ENCODE measurements around the gene AGRN.

The AGRN gene

DNA sequence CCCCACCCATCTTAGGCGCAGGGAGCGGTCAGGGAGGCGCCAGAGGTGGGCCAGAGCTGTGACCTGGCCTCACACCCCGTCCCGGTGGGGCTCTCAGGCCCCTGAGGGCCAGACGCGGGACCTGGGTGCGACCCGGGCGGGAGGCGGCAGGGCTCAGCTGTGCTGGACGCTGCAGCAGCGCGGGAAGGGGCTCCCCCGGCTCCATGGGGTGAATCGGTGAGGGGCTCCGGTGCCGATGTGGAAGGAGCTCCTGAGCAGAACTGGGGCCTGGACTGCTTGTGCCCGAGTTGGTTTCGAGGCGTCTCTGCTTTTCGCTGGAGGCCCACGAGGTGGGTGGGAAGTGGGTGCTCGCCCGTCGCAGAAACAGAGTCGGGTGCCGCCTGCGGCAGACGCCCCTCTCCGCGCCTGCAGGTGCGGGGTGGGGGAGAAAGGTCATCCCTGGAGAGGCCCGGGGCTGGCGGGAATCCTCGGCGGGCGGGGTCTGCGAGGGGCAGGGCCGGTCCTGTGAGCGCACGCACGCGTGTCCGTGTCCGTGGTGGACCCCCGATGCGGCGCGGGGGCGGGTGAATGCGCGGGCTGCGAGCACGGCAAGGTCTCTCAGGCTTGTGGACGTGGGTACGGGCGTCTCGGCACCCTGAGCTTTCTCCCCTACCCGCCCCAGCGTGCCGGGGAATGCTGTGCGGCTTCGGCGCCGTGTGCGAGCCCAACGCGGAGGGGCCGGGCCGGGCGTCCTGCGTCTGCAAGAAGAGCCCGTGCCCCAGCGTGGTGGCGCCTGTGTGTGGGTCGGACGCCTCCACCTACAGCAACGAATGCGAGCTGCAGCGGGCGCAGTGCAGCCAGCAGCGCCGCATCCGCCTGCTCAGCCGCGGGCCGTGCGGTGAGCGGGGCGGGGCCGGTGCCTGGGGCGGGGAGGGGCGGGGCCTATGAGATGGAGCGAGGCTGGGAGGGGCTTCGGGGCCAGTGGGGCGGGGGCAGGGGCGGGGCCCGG is 20.4 kb downstream of the AGRN start:
- DNase-seq, result peak; percentile 70

- no peak for DNase-seq
Measured at GRCh38 chr1:1041092-1041523, 21.2 kb downstream of the AGRN start.

GRCh38 chr1:1041873-1042272 is 22.0 kb downstream of the AGRN start:
- DNase-seq, result no peak

DNA sequence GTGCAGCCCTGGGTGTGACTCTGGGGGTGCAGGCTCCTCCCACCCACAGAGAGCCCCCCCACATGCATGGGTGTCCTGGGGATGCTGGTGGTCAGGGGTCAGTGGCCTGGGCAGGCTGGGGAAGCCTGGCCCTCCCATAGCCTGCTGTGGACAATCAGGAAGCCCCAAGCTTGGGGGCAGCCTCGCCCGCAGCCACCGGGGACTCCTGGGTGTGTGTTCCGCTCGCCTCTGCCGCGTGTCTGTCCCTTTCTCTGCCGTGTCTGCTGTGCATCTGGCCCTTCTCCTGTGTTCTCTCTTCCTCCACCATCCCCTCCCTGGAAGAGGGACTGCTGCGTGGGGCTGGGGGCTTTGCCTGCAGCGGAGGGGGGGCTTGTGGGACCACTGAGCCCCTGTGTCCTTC is 22.9 kb downstream of the AGRN start:
- no peak for DNase-seq

DNA sequence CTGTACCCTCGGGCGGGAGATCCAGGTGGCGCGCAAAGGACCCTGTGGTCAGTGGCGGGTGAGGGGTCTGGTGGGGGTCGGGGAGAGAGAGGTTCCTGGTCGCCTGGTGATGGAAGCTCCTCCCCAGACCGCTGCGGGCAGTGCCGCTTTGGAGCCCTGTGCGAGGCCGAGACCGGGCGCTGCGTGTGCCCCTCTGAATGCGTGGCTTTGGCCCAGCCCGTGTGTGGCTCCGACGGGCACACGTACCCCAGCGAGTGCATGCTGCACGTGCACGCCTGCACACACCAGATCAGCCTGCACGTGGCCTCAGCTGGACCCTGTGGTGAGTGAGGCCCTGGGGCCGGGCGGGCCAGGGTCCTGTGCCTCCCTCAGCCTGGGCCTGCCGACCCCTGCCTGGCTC is 23.5 kb downstream of the AGRN start:
- DNase-seq, result no peak

- no peak for DNase-seq
Measured at GRCh38 chr1:1043921-1044320, 24.0 kb downstream of the AGRN start.

DNA sequence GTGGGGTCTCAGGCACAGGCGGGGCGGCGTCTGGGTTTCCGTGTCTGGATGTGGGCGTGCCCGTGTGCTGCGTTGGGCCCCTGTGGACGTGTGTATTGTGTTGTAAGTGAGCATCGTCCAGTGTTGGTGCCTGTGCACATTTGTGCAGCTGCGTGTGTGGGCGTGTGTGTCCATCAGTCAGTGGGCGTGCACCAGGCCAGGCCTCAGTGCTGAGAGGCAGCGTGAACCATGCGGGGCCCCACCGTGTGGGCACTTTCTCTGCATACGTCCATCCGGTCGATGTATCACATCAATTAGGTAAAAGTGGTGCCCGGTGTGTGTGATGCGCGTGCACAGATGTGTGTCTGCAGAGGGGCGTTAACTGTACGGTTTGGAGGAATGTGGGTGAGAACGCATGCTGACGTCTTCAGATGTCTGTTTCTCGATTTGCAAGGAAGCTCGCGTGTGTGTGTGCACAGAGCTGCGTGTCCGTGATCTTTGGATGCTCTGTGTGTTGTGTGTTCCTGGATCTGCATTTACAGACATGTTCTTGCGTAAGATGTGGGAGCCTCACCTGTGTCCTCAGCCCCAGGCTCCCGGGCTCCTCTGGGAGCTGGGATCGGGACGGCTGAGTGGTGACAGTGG is 24.6 kb downstream of the AGRN start:
- no peak for DNase-seq

- no peak for DNase-seq
Measured at GRCh38 chr1:1045129-1045528, 25.2 kb downstream of the AGRN start.

DNA sequence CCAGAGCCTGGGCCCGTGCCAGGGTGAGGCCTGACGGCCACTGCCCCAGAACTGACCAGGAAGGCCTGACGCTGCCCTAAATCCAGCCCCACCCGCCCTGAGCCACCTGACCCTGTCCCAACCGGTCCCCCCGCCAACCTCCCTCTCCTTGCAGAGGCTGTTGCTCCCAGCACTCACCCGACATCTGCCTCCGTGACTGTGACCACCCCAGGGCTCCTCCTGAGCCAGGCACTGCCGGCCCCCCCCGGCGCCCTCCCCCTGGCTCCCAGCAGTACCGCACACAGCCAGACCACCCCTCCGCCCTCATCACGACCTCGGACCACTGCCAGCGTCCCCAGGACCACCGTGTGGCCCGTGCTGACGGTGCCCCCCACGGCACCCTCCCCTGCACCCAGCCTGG is 26.3 kb downstream of the AGRN start:
- no peak for DNase-seq

DNA sequence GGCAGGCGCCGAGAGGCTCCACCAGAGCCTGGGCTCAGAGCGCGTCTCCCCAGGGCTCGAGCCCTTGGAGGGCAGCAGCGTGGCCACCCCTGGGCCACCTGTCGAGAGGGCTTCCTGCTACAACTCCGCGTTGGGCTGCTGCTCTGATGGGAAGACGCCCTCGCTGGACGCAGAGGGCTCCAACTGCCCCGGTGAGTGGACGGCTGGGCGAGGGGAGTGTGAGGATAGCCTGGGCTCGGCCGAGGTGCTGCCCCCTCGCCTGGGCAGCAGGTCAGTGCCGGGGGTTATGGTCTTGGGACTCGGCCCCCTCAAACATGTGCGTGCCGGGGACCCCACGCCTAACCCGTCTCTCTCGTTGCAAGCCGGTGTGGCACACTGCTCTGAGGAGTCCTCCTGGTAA is 26.8 kb downstream of the AGRN start:
- no peak for DNase-seq

- DNase-seq, result no peak
Measured at GRCh38 chr1:1047407-1047806, 27.5 kb downstream of the AGRN start.

DNA sequence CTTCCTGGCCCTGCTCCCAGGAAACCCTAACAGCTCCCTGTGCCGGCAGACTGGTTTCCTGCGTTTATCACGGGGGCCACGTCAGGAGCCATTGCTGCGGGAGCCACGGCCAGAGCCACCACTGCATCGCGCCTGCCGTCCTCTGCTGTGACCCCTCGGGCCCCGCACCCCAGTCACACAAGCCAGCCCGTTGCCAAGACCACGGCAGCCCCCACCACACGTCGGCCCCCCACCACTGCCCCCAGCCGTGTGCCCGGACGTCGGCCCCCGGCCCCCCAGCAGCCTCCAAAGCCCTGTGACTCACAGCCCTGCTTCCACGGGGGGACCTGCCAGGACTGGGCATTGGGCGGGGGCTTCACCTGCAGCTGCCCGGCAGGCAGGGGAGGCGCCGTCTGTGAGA is 28.0 kb downstream of the AGRN start:
- no peak for DNase-seq

GRCh38 chr1:1048765-1049164 is 28.8 kb downstream of the AGRN start:
- DNase-seq, result no peak

DNA sequence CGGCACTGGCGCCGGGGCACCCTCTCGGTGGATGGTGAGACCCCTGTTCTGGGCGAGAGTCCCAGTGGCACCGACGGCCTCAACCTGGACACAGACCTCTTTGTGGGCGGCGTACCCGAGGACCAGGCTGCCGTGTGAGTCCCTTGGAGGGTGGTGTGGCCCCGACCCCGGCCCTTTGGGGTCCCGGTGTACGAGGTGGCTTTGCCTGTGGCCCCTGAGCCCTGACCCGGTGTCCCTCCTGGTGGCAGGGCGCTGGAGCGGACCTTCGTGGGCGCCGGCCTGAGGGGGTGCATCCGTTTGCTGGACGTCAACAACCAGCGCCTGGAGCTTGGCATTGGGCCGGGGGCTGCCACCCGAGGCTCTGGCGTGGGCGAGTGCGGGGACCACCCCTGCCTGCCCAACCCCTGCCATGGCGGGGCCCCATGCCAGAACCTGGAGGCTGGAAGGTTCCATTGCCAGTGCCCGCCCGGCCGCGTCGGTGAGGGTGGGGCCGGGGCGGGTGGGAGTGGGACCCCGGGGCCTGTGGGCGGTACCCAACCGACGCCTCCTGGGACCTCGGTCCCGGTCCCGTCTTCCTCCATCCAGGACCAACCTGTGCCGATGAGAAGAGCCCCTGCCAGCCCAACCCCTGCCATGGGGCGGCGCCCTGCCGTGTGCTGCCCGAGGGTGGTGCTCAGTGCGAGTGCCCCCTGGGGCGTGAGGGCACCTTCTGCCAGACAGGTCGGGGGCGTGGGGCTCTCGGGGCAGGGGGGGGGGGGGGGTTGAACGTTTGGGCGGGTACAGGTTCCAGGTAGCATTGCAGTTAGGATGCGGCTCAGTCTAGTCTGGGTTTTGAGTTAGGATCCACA is 29.6 kb downstream of the AGRN start:
- DNase-seq, result no peak

DNA sequence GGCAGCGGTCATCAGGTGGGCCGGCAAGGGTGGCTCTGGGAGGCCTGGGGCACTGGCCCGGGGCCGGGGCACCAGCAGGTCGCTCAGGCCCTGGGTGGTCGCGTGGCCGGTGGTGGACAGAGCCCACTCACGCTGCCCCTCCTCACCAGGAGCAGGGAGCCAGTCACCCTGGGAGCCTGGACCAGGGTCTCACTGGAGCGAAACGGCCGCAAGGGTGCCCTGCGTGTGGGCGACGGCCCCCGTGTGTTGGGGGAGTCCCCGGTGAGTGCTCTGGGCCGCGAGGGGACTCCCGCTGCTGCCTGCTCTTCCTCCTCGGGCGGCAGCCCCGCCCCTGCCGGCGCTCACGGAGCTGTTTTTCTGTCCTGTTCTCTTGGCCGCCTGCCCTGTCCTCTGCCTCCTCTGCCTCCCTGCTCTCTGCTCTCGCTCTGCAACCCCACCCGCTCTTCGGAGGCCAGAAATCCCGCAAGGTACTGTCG is 30.7 kb downstream of the AGRN start:
- no peak for DNase-seq

- no peak for DNase-seq
Measured at GRCh38 chr1:1051127-1051810, 31.3 kb downstream of the AGRN start.

DNA sequence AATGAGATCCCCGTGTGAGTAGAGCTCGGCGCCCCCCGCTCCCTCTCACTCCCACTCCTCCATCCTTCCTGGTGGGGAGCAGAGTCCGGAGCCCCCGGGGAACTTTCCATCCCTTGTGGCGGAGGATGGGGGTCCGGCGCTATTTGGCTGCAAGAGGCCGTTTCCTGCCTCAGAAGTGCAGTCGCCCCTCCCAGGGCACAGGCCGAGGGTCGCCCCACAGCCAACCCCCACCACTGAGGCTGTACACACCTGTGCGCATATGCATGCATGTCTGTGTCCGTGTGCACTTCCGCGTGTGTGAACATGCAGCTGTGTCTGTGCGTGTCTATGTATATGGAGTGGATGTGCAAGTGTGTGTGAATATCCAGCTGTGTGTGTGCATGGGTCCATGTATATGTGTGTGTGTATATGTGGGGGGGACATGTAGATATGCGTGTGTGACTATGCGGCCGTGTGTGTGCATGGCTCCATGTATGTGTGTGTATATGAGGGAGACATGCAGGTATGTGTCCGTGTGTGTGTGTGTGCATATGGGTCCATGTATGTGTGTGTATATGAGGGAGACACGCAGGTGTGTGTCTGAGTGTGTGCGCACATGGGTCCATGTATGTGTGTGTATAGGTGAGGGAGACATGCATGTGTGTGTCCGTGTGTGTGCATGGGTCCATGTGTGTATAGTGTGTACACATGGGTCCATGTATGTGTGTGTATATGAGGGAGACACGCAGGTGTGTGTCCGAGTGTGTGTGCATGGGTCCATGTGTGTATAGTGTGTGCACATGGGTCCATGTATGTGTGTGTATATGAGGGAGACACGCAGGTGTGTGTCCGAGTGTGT is 32.3 kb downstream of the AGRN start:
- DNase-seq, result no peak

- no peak for DNase-seq
Measured at GRCh38 chr1:1053022-1053421, 33.1 kb downstream of the AGRN start.

GRCh38 chr1:1053682-1054081 is 33.8 kb downstream of the AGRN start:
- DNase-seq, result no peak

- DNase-seq, result no peak
Measured at GRCh38 chr1:1054099-1054700, 34.3 kb downstream of the AGRN start.

- no peak for DNase-seq
Measured at GRCh38 chr1:1054971-1055370, 35.1 kb downstream of the AGRN start.

All from activated effector memory CD4-positive, alpha-beta T cell treated with Interleukin-2 at 50 U/mL for 16 hours (primary cell).